Keratinocyte (primary cell): Measurements from ENCODE around the gene STRADB. TPM values are rescaled to one million over a fixed set of nuclear protein-coding genes. Genes with fewer than 3 reads are reported as not detected.

ENCODE experiments used
- DNase-seq: peaks from one replicate; pipeline ENCODE4 v3.0.0-alpha.2; 2011; ENCODE audit warnings: low read depth, missing footprints, low spot score
- FAIRE-seq: peaks from 2 replicates; lab custom pipeline; 2011; peaks lifted over from hg19 to GRCh38; lab: Jason Lieb, UNC
- H2AFZ ChIP-seq: 2 replicates; pipeline ENCODE4 v1.6.0; 2012; ENCODE audit warnings: low read length, control low read depth, inconsistent platforms; ENCODE audit not compliant: control insufficient read depth
- H3K27ac ChIP-seq: 2 replicates; pipeline ENCODE4 v1.5.1; 2011; ENCODE audit warnings: low read length; ENCODE audit not compliant: control insufficient read depth, insufficient read depth
- H3K27me3 ChIP-seq: 3 replicates; pipeline ENCODE4 v1.6.0; 2011; ENCODE audit warnings: low read length; ENCODE audit not compliant: control insufficient read depth, insufficient read depth; ENCODE audit errors: extremely low read depth
- H3K36me3 ChIP-seq, 2 experiments: 2 replicates in 1 of 2; 3 replicates in 1 of 2; pipeline ENCODE4 v1.5.1; 2011; ENCODE audit warnings: low read length in 2 of 2, mild to moderate bottlenecking in 1 of 2; ENCODE audit not compliant: control insufficient read depth in 2 of 2, insufficient read depth in 2 of 2; ENCODE audit errors: extremely low read depth in 1 of 2
- H3K4me1 ChIP-seq: 3 replicates; pipeline ENCODE4 v1.5.1; 2011; ENCODE audit warnings: low read length; ENCODE audit not compliant: control insufficient read depth, insufficient read depth; ENCODE audit errors: extremely low read depth
- H3K4me2 ChIP-seq: 3 replicates; pipeline ENCODE4 v1.6.0; 2011; ENCODE audit warnings: low read depth, low read length; ENCODE audit not compliant: control insufficient read depth, insufficient read depth; ENCODE audit errors: extremely low read depth
- H3K4me3 ChIP-seq, 3 experiments: fragments of 200-600 bp in 1 of 3; sonication (generic) in 1 of 3; 2 replicates in 2 of 3; 3 replicates in 1 of 3; pipeline ENCODE4 v1.5.1; 2011 to 2016; ENCODE audit warnings: low read length in 3 of 3, mild to moderate bottlenecking in 3 of 3, control low read depth in 2 of 3, inconsistent platforms in 1 of 3, low read depth in 1 of 3, mixed read lengths in 1 of 3, mixed run types in 1 of 3, moderate library complexity in 1 of 3; ENCODE audit not compliant: control insufficient read depth in 2 of 3, insufficient read depth in 2 of 3; ENCODE audit errors: extremely low read depth in 1 of 3
- H3K79me2 ChIP-seq: 2 replicates; pipeline ENCODE4 v1.6.0; 2012; ENCODE audit warnings: low read length; ENCODE audit not compliant: control insufficient read depth, insufficient read depth
- H3K9ac ChIP-seq: 3 replicates; pipeline ENCODE4 v1.6.0; 2011; ENCODE audit warnings: low read length; ENCODE audit not compliant: control insufficient read depth, insufficient read depth; ENCODE audit errors: extremely low read depth
- H3K9me1 ChIP-seq: 3 replicates; pipeline ENCODE4 v1.6.0; 2011; ENCODE audit warnings: low read length; ENCODE audit not compliant: control insufficient read depth, insufficient read depth; ENCODE audit errors: extremely low read depth
- H3K9me3 ChIP-seq: 2 replicates; pipeline ENCODE4 v1.5.1; 2012; ENCODE audit warnings: low read depth, low read length; ENCODE audit not compliant: control insufficient read depth
- H4K20me1 ChIP-seq: 3 replicates; pipeline ENCODE4 v1.6.0; 2011; ENCODE audit warnings: low read length; ENCODE audit not compliant: control insufficient read depth, insufficient read depth; ENCODE audit errors: extremely low read depth
- CTCF ChIP-seq, 3 experiments: IDR thresholded peaks in 1 of 3; conservative IDR thresholded peaks in 1 of 3; optimal IDR thresholded peaks in 1 of 3; 2 replicates in 2 of 3; 3 replicates in 1 of 3; pipeline versions ENCODE3 to v1.5.1; 2011; ENCODE audit warnings: low read length in 3 of 3, mild to moderate bottlenecking in 3 of 3, moderate library complexity in 2 of 3, control low read depth in 1 of 3, inconsistent platforms in 1 of 3; ENCODE audit not compliant: insufficient read depth in 2 of 3; ENCODE audit errors: extremely low read depth in 1 of 3
- EZH2 ChIP-seq: IDR thresholded peaks from one replicate; pipeline ENCODE4 v1.6.1; 2012; ENCODE audit warnings: inconsistent platforms, mild to moderate bottlenecking, low read length, moderate library complexity
- dilution Hi-C: fragments of 300-500 bp; cut with MboI; formaldehyde crosslinking; loops from one replicate; pipeline ENCODE4 v1.7.0; 2020; ENCODE audit warnings: low sequenced_read_pairs; ENCODE audit not compliant: extremely low pct_ligation_motif_present
- polyA plus RNA-seq, 5 experiments: library from polyadenylated mRNA; depleted of rRNA in 3 of 5; stranded (reverse) in 3 of 5; stranded (forward) in 1 of 5; unstranded in 1 of 5; fragments of >200 nt; gene quantifications; 1 replicate in 1 of 5; 2 replicates in 3 of 5; 3 replicates in 1 of 5; pipeline versions ENCODE4 v1.2.1 to v1.2.3, GENCODE V29; 2011 to 2012; ENCODE audit warnings: missing spikeins in 2 of 5, low read depth in 1 of 5, low replicate concordance in 1 of 5

STRADB gene
- polyA plus RNA-seq, 1 donor (not counting 4 experiments of a cell fraction or from before 2014, with no cell fraction given) = 14.6 TPM

GRCh38 chr2:201448701-201449100 is 2.8 kb upstream of the STRADB start:
- no peak for DNase-seq
- TF ChIP-seq CTCF (optimal IDR thresholded peaks at IDR 0.05 in 1 of 3, IDR thresholded peaks at IDR 0.05 in 1 of 3, conservative IDR thresholded peaks at IDR 0.05 in 1 of 3; ENCODE audit: extremely low read depth in 1 of 3, insufficient read depth in 2 of 3, low read length in 3 of 3) (no peak), EZH2 (no peak)
- H3K27ac ChIP-seq = peak overlapping the region; percentile 69
- H3K79me2 ChIP-seq = peaks cover 26% of the 10 kb centered on the region
- H2AFZ ChIP-seq = no peak overlapping the region
- no peaks in the 10 kb centered on the region for H4K20me1 ChIP-seq
- H3K9me1 ChIP-seq = no peaks in the 10 kb centered on the region
- peaks cover 23% of the 10 kb centered on the region for H3K4me1 ChIP-seq
- H3K4me2 ChIP-seq = peak overlapping the region; percentile 39
- dilution Hi-C loops = no loop called here
- no peaks in the 10 kb centered on the region for H3K9me3 ChIP-seq
- peak overlapping the region in 1 of 3 experiments; percentile 33 for H3K4me3 ChIP-seq
- no peaks in the 10 kb centered on the region for H3K36me3 ChIP-seq
- no peak overlapping the region for H3K9ac ChIP-seq
- H3K27me3 ChIP-seq = no peaks in the 10 kb centered on the region
- FAIRE-seq = peak; percentile 44

- peaks cover 20% of the 10 kb centered on the region for H3K79me2 ChIP-seq
- no peaks in the 10 kb centered on the region for H3K36me3 ChIP-seq
- FAIRE-seq (no peak), DNase-seq (no peak)
- H3K9ac ChIP-seq = peak overlapping the region; percentile 93
- peak overlapping the region; percentile 87 for H3K27ac ChIP-seq
- TF ChIP-seq CTCF (optimal IDR thresholded peaks at IDR 0.05 in 1 of 3, IDR thresholded peaks at IDR 0.05 in 1 of 3, conservative IDR thresholded peaks at IDR 0.05 in 1 of 3; ENCODE audit: extremely low read depth in 1 of 3, insufficient read depth in 2 of 3, low read length in 3 of 3) = no peak
- no peak for TF ChIP-seq EZH2
- peak overlapping the region; percentile 86 to 99 (median 90) for H3K4me3 ChIP-seq
- dilution Hi-C loops = no loop called here
- peak overlapping the region; percentile 92 for H3K4me2 ChIP-seq
- H3K9me3 ChIP-seq = no peaks in the 10 kb centered on the region
- peaks cover 23% of the 10 kb centered on the region for H3K4me1 ChIP-seq
- H2AFZ ChIP-seq = peak overlapping the region; percentile 96
- H3K9me1 ChIP-seq = no peaks in the 10 kb centered on the region
- no peaks in the 10 kb centered on the region for H4K20me1 ChIP-seq
- no peaks in the 10 kb centered on the region for H3K27me3 ChIP-seq
Observed at GRCh38 chr2:201450954-201451291, 617 bp upstream of the STRADB start.
